ENCODE measurements around the gene NDUFA12.

The NDUFA12 gene

GRCh38 chr12:94930772-94931171 lies 72.7 kb downstream of the NDUFA12 start:
- DNase-seq = no peak

DNA sequence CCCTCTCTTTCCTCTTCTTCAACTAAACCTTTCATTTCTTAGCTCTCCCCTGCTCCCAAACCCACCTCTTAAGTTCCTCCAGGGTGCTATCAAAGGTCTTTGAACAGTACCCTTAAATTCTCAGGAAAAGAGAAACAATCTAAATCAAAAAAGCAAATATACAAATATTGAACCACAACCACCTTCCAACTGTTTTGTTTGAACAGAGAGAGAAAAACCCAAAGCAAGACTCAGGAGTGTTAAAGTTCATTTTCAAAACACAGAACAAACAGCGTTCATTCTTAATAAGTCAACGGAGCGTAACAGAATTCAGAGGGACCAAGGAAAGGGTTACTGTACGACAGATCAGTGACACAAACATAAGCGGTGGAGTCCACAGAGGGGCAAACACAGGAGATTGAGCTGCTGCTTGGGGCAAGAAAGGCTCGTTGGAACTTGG lies 73.3 kb downstream of the NDUFA12 start:
- no peak for DNase-seq

GRCh38 chr12:94929780-94930179 lies 73.7 kb downstream of the NDUFA12 start:
- no peak for DNase-seq

- DNase-seq = no peak
These were observed 77.8 kb downstream of the NDUFA12 start for GRCh38 chr12:94925729-94926128.

GRCh38 chr12:94925206-94925605 lies 78.3 kb downstream of the NDUFA12 start:
- no peak for DNase-seq

GRCh38 chr12:94922561-94922960 lies 80.9 kb downstream of the NDUFA12 start:
- DNase-seq = no peak

Measured in NCI-H187 treated with DMSO at 0.1 percent for 48 hours (cell line).